ENCODE data around the gene AGAP2.
"Not testable (repeated sequence)": the region's sequence is repeated elsewhere in the genome, so short reads cannot be mapped to it uniquely, and the experiment has no call there.

The AGAP2 gene

GRCh38 chr12:57738661-57739237 is at the start of gene AGAP2:
TSS of gene AGAP2 (minus strand) at chr12:57738742. CDS start at chr12:57738246, 496 bp downstream.
- DNase-seq (ENCODE audit: low spot score), result peak; percentile 70

GRCh38 chr12:57783861-57784260 is 45.3 kb upstream of the AGAP2 start:
- DNase-seq (ENCODE audit: low spot score), result no peak

GRCh38 chr12:57783466-57783801 is 44.9 kb upstream of the AGAP2 start:
- no peak for DNase-seq (ENCODE audit: low spot score)

- peak; percentile 97 for DNase-seq (ENCODE audit: low spot score)
Measured at GRCh38 chr12:57782608-57783465, 44.3 kb upstream of the AGAP2 start, which contains the start of gene TSFM. TSS of gene TSFM (plus strand) at chr12:57782787. CDS start at chr12:57782802, 15 bp downstream.

GRCh38 chr12:57782243-57782607 is 43.7 kb upstream of the AGAP2 start:
- no peak for DNase-seq (ENCODE audit: low spot score)

- DNase-seq (ENCODE audit: low spot score), result no peak
Measured at GRCh38 chr12:57781801-57782200, 43.3 kb upstream of the AGAP2 start.

GRCh38 chr12:57781244-57781643 is 42.7 kb upstream of the AGAP2 start:
- no peak for DNase-seq (ENCODE audit: low spot score)

- no peak for DNase-seq (ENCODE audit: low spot score)
Measured at GRCh38 chr12:57780284-57780897, 41.8 kb upstream of the AGAP2 start.

GRCh38 chr12:57779736-57780135 is 41.2 kb upstream of the AGAP2 start:
- no peak for DNase-seq (ENCODE audit: low spot score)

GRCh38 chr12:57777911-57778310 is 39.4 kb upstream of the AGAP2 start:
- no peak for DNase-seq (ENCODE audit: low spot score)

GRCh38 chr12:57777367-57777766 is 38.8 kb upstream of the AGAP2 start:
- DNase-seq (ENCODE audit: low spot score), result no peak

GRCh38 chr12:57776247-57776587 is 37.7 kb upstream of the AGAP2 start:
- no peak for DNase-seq (ENCODE audit: low spot score)

- no peak for DNase-seq (ENCODE audit: low spot score)
Measured at GRCh38 chr12:57775563-57776246, 37.2 kb upstream of the AGAP2 start.

GRCh38 chr12:57775044-57775443 is 36.5 kb upstream of the AGAP2 start:
- no peak for DNase-seq (ENCODE audit: low spot score)

GRCh38 chr12:57774634-57775033 is 36.1 kb upstream of the AGAP2 start:
- not testable (repeated sequence) for DNase-seq (ENCODE audit: low spot score)

- peak; percentile 83 for DNase-seq (ENCODE audit: low spot score)
Measured at GRCh38 chr12:57772429-57773322, 34.1 kb upstream of the AGAP2 start, which contains the start of gene EEF1AKMT3. TSS of gene EEF1AKMT3 (plus strand) at chr12:57772614. CDS start at chr12:57772725, 111 bp downstream.

- DNase-seq (ENCODE audit: low spot score), result peak; percentile 98
Measured at GRCh38 chr12:57771873-57772428, 33.4 kb upstream of the AGAP2 start, which contains the start of gene METTL1. TSS of gene METTL1 (minus strand) at chr12:57772105. CDS start at chr12:57772083, 22 bp downstream.

- DNase-seq (ENCODE audit: low spot score), result no peak
Measured at GRCh38 chr12:57771236-57771872, 32.8 kb upstream of the AGAP2 start.

GRCh38 chr12:57770734-57771133 is 32.2 kb upstream of the AGAP2 start:
- no peak for DNase-seq (ENCODE audit: low spot score)

- no peak for DNase-seq (ENCODE audit: low spot score)
Measured at GRCh38 chr12:57769594-57769993, 31.1 kb upstream of the AGAP2 start.

GRCh38 chr12:57767876-57768275 is 29.3 kb upstream of the AGAP2 start:
- DNase-seq (ENCODE audit: low spot score), result no peak
